ENCODE results near the gene SST.

The SST gene

DNA sequence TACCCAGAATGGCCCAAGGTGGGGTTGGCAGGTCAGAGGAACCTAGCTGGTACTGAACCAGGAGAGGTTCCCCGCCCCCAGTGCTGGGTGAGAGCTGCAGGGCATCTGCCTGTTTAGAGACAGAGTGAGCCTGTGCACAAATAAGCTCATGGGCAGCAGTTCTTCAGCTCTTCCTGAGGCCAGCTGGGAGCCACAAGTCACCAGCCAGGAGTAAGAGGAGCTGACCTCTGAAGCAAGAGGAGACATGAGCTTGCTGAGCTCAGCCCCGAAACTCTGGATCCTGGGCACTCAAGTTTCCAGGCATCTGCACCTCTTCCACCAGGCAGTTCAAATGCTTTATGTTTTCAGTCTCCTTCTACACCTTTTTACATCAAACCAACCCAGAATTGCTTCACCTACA lies 30.1 kb upstream of the SST start:
- no peak for DNase-seq
- Mint-ChIP-seq H3K4me3 (no peak overlapping the region), H3K36me3 (ENCODE audit: low read depth) (no peaks in the 10 kb centered on the region), H3K9me3 (no peaks in the 10 kb centered on the region), H3K27ac (no peak overlapping the region), H3K4me1 (no peaks in the 10 kb centered on the region), H3K27me3 (ENCODE audit: low read depth, poor library complexity) (peaks cover 12% of the 10 kb centered on the region)
- TF ChIP-seq, protein P1, sequence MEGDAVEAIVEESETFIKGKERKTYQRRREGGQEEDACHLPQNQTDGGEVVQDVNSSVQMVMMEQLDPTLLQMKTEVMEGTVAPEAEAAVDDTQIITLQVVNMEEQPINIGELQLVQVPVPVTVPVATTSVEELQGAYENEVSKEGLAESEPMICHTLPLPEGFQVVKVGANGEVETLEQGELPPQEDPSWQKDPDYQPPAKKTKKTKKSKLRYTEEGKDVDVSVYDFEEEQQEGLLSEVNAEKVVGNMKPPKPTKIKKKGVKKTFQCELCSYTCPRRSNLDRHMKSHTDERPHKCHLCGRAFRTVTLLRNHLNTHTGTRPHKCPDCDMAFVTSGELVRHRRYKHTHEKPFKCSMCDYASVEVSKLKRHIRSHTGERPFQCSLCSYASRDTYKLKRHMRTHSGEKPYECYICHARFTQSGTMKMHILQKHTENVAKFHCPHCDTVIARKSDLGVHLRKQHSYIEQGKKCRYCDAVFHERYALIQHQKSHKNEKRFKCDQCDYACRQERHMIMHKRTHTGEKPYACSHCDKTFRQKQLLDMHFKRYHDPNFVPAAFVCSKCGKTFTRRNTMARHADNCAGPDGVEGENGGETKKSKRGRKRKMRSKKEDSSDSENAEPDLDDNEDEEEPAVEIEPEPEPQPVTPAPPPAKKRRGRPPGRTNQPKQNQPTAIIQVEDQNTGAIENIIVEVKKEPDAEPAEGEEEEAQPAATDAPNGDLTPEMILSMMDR (IDR thresholded peaks at IDR 0.05) = no peak

DNA sequence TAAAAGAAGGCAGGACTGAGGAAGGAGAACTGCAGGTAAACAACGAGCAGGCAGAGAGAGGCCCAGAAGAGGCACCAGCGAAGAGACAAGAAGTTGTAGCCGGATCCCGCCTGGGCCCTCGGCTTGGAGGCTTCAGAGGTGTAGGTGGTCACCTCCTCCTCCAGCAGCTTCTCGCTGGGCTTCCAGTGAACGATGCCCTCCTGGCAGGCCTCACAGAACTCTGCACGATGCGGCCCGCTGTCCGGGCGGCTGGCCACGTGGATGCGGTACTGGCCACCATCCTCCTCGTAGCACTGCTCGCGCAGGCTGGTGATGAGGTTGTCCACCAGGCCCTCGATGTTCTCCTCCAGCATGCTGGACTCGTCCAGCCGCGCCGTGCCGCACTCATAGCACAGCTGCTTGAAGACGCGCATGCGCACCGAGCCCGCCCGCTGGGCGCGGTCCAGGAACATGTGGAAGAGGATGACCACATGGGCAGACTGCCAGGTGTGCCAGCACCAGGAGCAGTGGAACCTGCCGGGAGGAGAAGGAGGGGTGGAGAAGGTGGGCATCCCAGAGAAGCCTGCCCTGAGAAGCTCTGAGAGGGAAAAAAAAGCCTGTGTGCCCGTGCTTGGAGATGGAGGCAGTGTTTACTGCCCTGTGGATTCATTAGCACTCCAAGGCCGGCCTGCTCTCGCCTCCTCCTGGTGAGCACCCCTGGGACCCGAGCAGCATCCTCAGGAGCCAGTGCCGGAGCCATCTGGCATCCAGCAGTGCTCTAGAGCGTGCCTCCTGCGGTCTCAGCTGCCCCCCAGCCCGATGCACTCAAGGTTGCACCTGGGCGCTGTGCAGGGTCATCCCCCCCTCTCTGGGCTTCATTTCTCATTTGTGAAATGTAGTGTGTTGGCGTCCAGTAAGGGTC lies 28.6 kb upstream of the SST start:
- TF ChIP-seq, protein P1 (IDR thresholded peaks at IDR 0.05) = no peak
- Mint-ChIP-seq H3K4me1 (no peaks in the 10 kb centered on the region), H3K4me3 (no peak overlapping the region), H3K9me3 (no peaks in the 10 kb centered on the region), H3K27me3 (ENCODE audit: low read depth, poor library complexity) (peaks cover 12% of the 10 kb centered on the region), H3K36me3 (ENCODE audit: low read depth) (no peaks in the 10 kb centered on the region), H3K27ac (no peak overlapping the region)
- no peak for DNase-seq

DNA sequence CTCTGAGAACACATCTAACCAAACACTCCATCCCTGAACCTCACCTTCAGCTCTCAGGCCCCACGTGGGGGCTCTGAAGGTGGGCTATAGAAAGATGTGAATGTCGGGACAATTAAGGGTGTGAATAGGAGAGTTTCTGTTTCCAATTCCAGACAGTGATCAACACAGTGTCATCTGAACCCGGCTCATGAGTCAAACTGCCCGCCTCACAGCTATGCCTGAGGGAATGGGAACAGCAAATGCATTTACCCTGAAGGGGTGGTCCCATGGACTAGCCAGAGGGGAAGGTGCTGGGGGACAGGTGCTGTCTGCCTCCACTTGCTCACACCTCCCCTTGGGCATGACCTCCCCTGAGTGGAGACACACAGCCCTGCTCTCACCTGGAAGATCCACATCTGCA lies 25.8 kb upstream of the SST start:
- Mint-ChIP-seq H3K36me3 (ENCODE audit: low read depth) (no peaks in the 10 kb centered on the region), H3K27ac (no peak overlapping the region), H3K9me3 (no peaks in the 10 kb centered on the region), H3K27me3 (ENCODE audit: low read depth, poor library complexity) (peaks cover 12% of the 10 kb centered on the region), H3K4me3 (no peak overlapping the region), H3K4me1 (no peaks in the 10 kb centered on the region)
- DNase-seq = no peak
- TF ChIP-seq, protein P1 (IDR thresholded peaks at IDR 0.05) = no peak

DNA sequence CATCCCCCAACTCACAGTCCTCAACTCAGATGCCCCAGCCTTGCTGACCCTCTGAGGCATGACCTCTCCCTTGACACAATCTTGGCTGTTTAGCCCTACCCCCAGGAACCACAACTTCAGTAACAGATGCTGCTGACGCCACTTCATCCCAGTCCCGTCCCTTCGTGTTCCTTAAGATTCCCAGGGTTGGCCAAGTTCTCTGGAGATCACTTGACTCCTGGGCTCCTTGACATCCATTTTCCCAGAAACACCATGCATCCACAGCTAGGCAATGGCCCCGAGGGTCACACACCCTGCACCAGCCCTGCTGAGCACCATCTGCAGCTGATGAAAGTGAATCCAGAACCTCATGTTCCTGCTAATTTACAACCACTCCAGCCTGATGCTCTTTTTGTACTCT lies 25.3 kb upstream of the SST start:
- TF ChIP-seq, protein P1 (IDR thresholded peaks at IDR 0.05) = no peak
- H3K4me1 Mint-ChIP-seq = no peaks in the 10 kb centered on the region
- DNase-seq = no peak
- H3K9me3 Mint-ChIP-seq = no peaks in the 10 kb centered on the region
- no peak overlapping the region for H3K4me3 Mint-ChIP-seq
- H3K27me3 Mint-ChIP-seq (ENCODE audit: low read depth, poor library complexity) = peaks cover 10% of the 10 kb centered on the region
- H3K27ac Mint-ChIP-seq = no peak overlapping the region
- no peaks in the 10 kb centered on the region for H3K36me3 Mint-ChIP-seq (ENCODE audit: low read depth)

DNA sequence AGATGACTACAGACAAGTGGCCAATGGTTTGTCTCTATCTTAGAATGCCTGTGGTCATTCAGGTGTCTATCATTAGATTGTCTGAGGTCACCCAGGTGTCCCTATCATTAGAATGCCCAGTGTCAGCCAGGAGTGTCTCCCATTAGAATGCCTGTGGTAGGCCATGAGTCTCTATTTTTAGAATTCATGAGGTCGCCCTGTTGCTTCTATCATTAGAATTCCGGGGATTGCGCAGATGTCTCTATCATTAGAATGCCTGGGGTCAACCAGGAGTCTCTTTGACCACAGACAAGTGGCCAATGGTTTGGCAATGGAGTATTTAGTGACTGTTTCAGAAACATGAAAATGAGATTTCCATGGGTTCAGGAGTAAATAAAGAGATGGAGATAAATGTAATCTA lies 24.6 kb upstream of the SST start:
- H3K27ac Mint-ChIP-seq = no peak overlapping the region
- no peaks in the 10 kb centered on the region for H3K4me1 Mint-ChIP-seq
- no peaks in the 10 kb centered on the region for H3K9me3 Mint-ChIP-seq
- no peak for DNase-seq
- peaks cover 7% of the 10 kb centered on the region for H3K27me3 Mint-ChIP-seq (ENCODE audit: low read depth, poor library complexity)
- no peaks in the 10 kb centered on the region for H3K36me3 Mint-ChIP-seq (ENCODE audit: low read depth)
- no peak overlapping the region for H3K4me3 Mint-ChIP-seq
- TF ChIP-seq, protein P1 (IDR thresholded peaks at IDR 0.05) = no peak

DNA sequence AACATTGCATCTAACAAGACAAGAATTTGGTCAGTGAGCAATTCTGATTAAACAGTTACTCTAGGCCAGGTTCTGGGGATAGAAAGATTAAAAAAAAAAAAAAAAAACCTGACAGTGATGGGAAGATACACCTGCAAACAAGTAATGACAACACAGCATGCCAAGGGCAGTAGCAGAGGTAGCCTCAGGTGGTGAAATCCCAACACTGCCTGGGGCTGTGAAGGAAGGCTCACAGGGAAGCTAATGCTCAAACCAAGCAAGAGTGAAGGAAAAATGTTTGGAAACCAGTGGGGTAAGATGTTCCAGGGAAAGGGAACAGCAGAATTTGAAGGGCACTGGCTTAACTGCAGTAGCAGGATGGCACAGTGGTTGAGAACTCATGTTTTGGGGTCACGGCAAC lies 23.2 kb upstream of the SST start:
- no peak for DNase-seq
- H3K27ac Mint-ChIP-seq = no peak overlapping the region
- no peaks in the 10 kb centered on the region for H3K9me3 Mint-ChIP-seq
- TF ChIP-seq, protein P1 (IDR thresholded peaks at IDR 0.05) = no peak
- no peak overlapping the region for H3K4me3 Mint-ChIP-seq
- H3K36me3 Mint-ChIP-seq (ENCODE audit: low read depth) = no peaks in the 10 kb centered on the region
- no peaks in the 10 kb centered on the region for H3K4me1 Mint-ChIP-seq
- H3K27me3 Mint-ChIP-seq (ENCODE audit: low read depth, poor library complexity) = peaks cover 10% of the 10 kb centered on the region
